Muscle layer of colon (tissue), 2 donors: ENCODE data around the gene PPIE.

Source experiments
- H3K27ac ChIP-seq: one replicate; pipeline ENCODE4 v1.7.0; 2013; ENCODE audit warnings: low read depth, mild to moderate bottlenecking, low read length, moderate library complexity
- H3K27me3 ChIP-seq, 2 donors: one replicate each; pipeline ENCODE4 v1.7.0; 2013; ENCODE audit warnings: low read length in 2 of 2, mild to moderate bottlenecking in 2 of 2; ENCODE audit not compliant: insufficient read depth in 2 of 2, control insufficient read depth in 1 of 2
- H3K36me3 ChIP-seq: one replicate; pipeline ENCODE4 v1.7.0; 2013; ENCODE audit warnings: mild to moderate bottlenecking, low read length; ENCODE audit not compliant: insufficient read depth
- H3K4me1 ChIP-seq: one replicate; pipeline ENCODE4 v1.7.0; 2013; ENCODE audit warnings: mild to moderate bottlenecking, low read length; ENCODE audit not compliant: insufficient read depth
- H3K4me3 ChIP-seq, 2 donors: one replicate each; pipeline ENCODE4 v1.7.0; 2013; ENCODE audit warnings: low read length in 2 of 2, low read depth in 1 of 2, mild to moderate bottlenecking in 1 of 2, moderate library complexity in 1 of 2
- H3K9ac ChIP-seq: one replicate; pipeline ENCODE4 v1.7.0; 2013; ENCODE audit warnings: low read length
- H3K9me3 ChIP-seq: one replicate; pipeline ENCODE4 v1.7.0; 2013; ENCODE audit warnings: mild to moderate bottlenecking, low read length
- donor health status: abdominal sarcoma.
- donor health status: Adenocarcinoma of cecum.

The PPIE gene

GRCh38 chr1:39745016-39745670 lies 6.5 kb downstream of the PPIE start:
- H3K27me3 ChIP-seq = no peaks in the 10 kb centered on the region
- H3K36me3 ChIP-seq = peaks cover 83% of the 10 kb centered on the region
- peaks cover 2% of the 10 kb centered on the region for H3K4me1 ChIP-seq
- H3K4me3 ChIP-seq = no peak overlapping the region
- no peak overlapping the region for H3K27ac ChIP-seq
- no peak overlapping the region for H3K9ac ChIP-seq
- no peaks in the 10 kb centered on the region for H3K9me3 ChIP-seq

- Histone ChIP-seq H3K27me3 (no peaks in the 10 kb centered on the region), H3K9ac (no peak overlapping the region), H3K4me3 (no peak overlapping the region), H3K4me1 (no peaks in the 10 kb centered on the region), H3K9me3 (no peaks in the 10 kb centered on the region), H3K27ac (no peak overlapping the region), H3K36me3 (peaks cover 87% of the 10 kb centered on the region)
Measured at GRCh38 chr1:39751595-39751994, 12.9 kb downstream of the PPIE start.

GRCh38 chr1:39752703-39753102 lies 14.0 kb downstream of the PPIE start:
- H3K36me3 ChIP-seq = peaks cover 86% of the 10 kb centered on the region
- H3K9me3 ChIP-seq = no peaks in the 10 kb centered on the region
- H3K4me1 ChIP-seq = no peaks in the 10 kb centered on the region
- no peaks in the 10 kb centered on the region for H3K27me3 ChIP-seq
- no peak overlapping the region for H3K27ac ChIP-seq
- no peak overlapping the region for H3K4me3 ChIP-seq
- no peak overlapping the region for H3K9ac ChIP-seq

GRCh38 chr1:39753132-39754025 lies 14.7 kb downstream of the PPIE start:
- H3K27me3 ChIP-seq = no peaks in the 10 kb centered on the region
- H3K4me1 ChIP-seq = no peaks in the 10 kb centered on the region
- no peak overlapping the region for H3K4me3 ChIP-seq
- peaks cover 87% of the 10 kb centered on the region for H3K36me3 ChIP-seq
- no peak overlapping the region for H3K27ac ChIP-seq
- H3K9me3 ChIP-seq = no peaks in the 10 kb centered on the region
- H3K9ac ChIP-seq = no peak overlapping the region

GRCh38 chr1:39754026-39754570 lies 15.4 kb downstream of the PPIE start:
- H3K27me3 ChIP-seq = no peaks in the 10 kb centered on the region
- no peaks in the 10 kb centered on the region for H3K4me1 ChIP-seq
- no peak overlapping the region for H3K4me3 ChIP-seq
- H3K9ac ChIP-seq = no peak overlapping the region
- H3K36me3 ChIP-seq = peaks cover 80% of the 10 kb centered on the region
- no peaks in the 10 kb centered on the region for H3K9me3 ChIP-seq
- no peak overlapping the region for H3K27ac ChIP-seq

GRCh38 chr1:39754906-39755504 lies 16.3 kb downstream of the PPIE start:
- Histone ChIP-seq H3K9me3 (no peaks in the 10 kb centered on the region), H3K4me3 (no peak overlapping the region), H3K27ac (no peak overlapping the region), H3K4me1 (no peaks in the 10 kb centered on the region), H3K36me3 (peaks cover 71% of the 10 kb centered on the region), H3K9ac (no peak overlapping the region), H3K27me3 (no peaks in the 10 kb centered on the region)

GRCh38 chr1:39755965-39756659 lies 17.4 kb downstream of the PPIE start:
- Histone ChIP-seq H3K36me3 (peaks cover 60% of the 10 kb centered on the region), H3K9me3 (no peaks in the 10 kb centered on the region), H3K27me3 (no peaks in the 10 kb centered on the region), H3K9ac (no peak overlapping the region), H3K27ac (no peak overlapping the region), H3K4me1 (no peaks in the 10 kb centered on the region), H3K4me3 (no peak overlapping the region)

- H3K27ac ChIP-seq = no peak overlapping the region
- H3K9ac ChIP-seq = no peak overlapping the region
- H3K36me3 ChIP-seq = peaks cover 46% of the 10 kb centered on the region
- H3K4me3 ChIP-seq = no peak overlapping the region
- no peaks in the 10 kb centered on the region for H3K9me3 ChIP-seq
- no peaks in the 10 kb centered on the region for H3K27me3 ChIP-seq
- H3K4me1 ChIP-seq = no peaks in the 10 kb centered on the region
Measured at GRCh38 chr1:39757501-39757900, 18.8 kb downstream of the PPIE start.

GRCh38 chr1:39758556-39759435 lies 20.1 kb downstream of the PPIE start:
- Histone ChIP-seq H3K4me1 (no peaks in the 10 kb centered on the region), H3K9ac (no peak overlapping the region), H3K27ac (no peak overlapping the region), H3K4me3 (no peak overlapping the region), H3K27me3 (no peaks in the 10 kb centered on the region), H3K9me3 (no peaks in the 10 kb centered on the region), H3K36me3 (peaks cover 33% of the 10 kb centered on the region)

- H3K36me3 ChIP-seq = peaks cover 28% of the 10 kb centered on the region
- no peaks in the 10 kb centered on the region for H3K27me3 ChIP-seq
- no peak overlapping the region for H3K9ac ChIP-seq
Measured at GRCh38 chr1:39759436-39759726, 20.7 kb downstream of the PPIE start.

More at GRCh38 chr1:39759436-39759726, 20.7 kb downstream of the PPIE start:
- Histone ChIP-seq H3K4me1 (no peaks in the 10 kb centered on the region), H3K9me3 (no peaks in the 10 kb centered on the region), H3K4me3 (no peak overlapping the region), H3K27ac (no peak overlapping the region)
